AG10803 (cell line): ENCODE results near the gene DEGS2.

Source experiments
- DNase-seq: peaks from one replicate; pipeline ENCODE4 v3.0.0; 2010; ENCODE audit warnings: low read depth
- H3K4me3 ChIP-seq: 2 replicates; pipeline ENCODE4 v1.5.1; 2011; ENCODE audit warnings: mild to moderate bottlenecking, low read length, control low read depth
- TF ChIP-seq, protein P1 (sequence below): conservative IDR thresholded peaks from 2 replicates; pipeline ENCODE4 v1.5.1; 2011; ENCODE audit warnings: mild to moderate bottlenecking, low read length, control low read depth, inconsistent platforms

The DEGS2 gene

GRCh38 chr14:100108840-100109593, 50.4 kb downstream of the DEGS2 start:
- no peak overlapping the region for H3K4me3 ChIP-seq
- TF ChIP-seq, protein P1, sequence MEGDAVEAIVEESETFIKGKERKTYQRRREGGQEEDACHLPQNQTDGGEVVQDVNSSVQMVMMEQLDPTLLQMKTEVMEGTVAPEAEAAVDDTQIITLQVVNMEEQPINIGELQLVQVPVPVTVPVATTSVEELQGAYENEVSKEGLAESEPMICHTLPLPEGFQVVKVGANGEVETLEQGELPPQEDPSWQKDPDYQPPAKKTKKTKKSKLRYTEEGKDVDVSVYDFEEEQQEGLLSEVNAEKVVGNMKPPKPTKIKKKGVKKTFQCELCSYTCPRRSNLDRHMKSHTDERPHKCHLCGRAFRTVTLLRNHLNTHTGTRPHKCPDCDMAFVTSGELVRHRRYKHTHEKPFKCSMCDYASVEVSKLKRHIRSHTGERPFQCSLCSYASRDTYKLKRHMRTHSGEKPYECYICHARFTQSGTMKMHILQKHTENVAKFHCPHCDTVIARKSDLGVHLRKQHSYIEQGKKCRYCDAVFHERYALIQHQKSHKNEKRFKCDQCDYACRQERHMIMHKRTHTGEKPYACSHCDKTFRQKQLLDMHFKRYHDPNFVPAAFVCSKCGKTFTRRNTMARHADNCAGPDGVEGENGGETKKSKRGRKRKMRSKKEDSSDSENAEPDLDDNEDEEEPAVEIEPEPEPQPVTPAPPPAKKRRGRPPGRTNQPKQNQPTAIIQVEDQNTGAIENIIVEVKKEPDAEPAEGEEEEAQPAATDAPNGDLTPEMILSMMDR, result no peak
- peak; percentile 29 for DNase-seq

GRCh38 chr14:100108042-100108825, 51.2 kb downstream of the DEGS2 start:
- peak; percentile 69 for DNase-seq
- no peak overlapping the region for H3K4me3 ChIP-seq
- TF ChIP-seq, protein P1, result peak; percentile 94

DNA sequence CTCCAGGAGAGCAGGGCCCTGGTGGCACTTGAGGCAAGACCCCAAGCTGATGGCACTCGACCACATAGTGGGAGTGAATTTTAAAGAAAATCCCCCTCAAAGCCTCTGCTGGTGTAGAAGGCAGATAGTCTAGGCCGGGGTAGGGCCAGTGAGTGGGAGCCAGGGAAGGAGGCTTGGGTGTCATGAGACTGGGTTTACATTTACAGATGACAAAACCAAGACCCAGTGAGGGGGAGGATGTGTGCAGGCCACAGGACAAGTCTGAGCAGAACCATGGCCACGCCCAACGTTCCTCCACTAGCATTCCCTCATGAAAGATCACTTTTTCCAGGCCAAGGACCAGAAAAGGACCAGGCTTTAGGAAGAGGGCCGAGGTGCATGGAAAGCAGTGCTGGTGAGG, 52.2 kb downstream of the DEGS2 start:
- no peak for DNase-seq
- TF ChIP-seq, protein P1, result no peak

GRCh38 chr14:100106250-100107112, 53.0 kb downstream of the DEGS2 start:
- no peak for DNase-seq
- no peak overlapping the region for H3K4me3 ChIP-seq
- TF ChIP-seq, protein P1, result no peak

More for the DNA sequence above, 52.2 kb downstream of the DEGS2 start:
- no peak overlapping the region for H3K4me3 ChIP-seq

GRCh38 chr14:100105357-100106169, 53.9 kb downstream of the DEGS2 start:
- DNase-seq, result no peak
- TF ChIP-seq, protein P1, result no peak
- no peak overlapping the region for H3K4me3 ChIP-seq
